KMS-11 (cell line): Measurements from ENCODE around the gene ME1.

ENCODE experiments used
- H2AFZ ChIP-seq: fragments of 200-600 bp; sonication (generic); 2 replicates; pipeline ENCODE4 v1.6.1; 2016; ENCODE audit warnings: antibody characterized with exemption, mixed run types, low read depth
- H3K27ac ChIP-seq: fragments of 200-600 bp; sonication (generic); 2 replicates; pipeline ENCODE4 v1.6.1; 2016; ENCODE audit warnings: mild to moderate bottlenecking, mixed run types
- H3K27me3 ChIP-seq: fragments of 200-600 bp; sonication (generic); 2 replicates; pipeline ENCODE4 v1.6.1; 2017; ENCODE audit warnings: mild to moderate bottlenecking, low read depth, mixed run types, moderate library complexity; ENCODE audit not compliant: insufficient read depth
- H3K36me3 ChIP-seq: fragments of 200-600 bp; sonication (generic); 2 replicates; pipeline ENCODE4 v1.6.1; 2017; ENCODE audit warnings: mild to moderate bottlenecking, mixed run types; ENCODE audit not compliant: insufficient read depth
- H3K4me1 ChIP-seq: fragments of 200-600 bp; sonication (generic); 2 replicates; pipeline ENCODE4 v1.6.1; 2016; ENCODE audit warnings: mild to moderate bottlenecking, low read depth, mixed run types; ENCODE audit not compliant: poor library complexity, severe bottlenecking
- H3K4me2 ChIP-seq: fragments of 200-600 bp; sonication (generic); 2 replicates; pipeline ENCODE4 v1.7.0; 2016; ENCODE audit warnings: mild to moderate bottlenecking, mixed run types
- H3K4me3 ChIP-seq: fragments of 200-600 bp; sonication (generic); IDR thresholded peaks from 2 replicates; pipeline ENCODE4 v1.6.1; 2017; ENCODE audit warnings: low read depth, low read length, mixed read lengths; ENCODE audit not compliant: insufficient read depth
- H3K79me2 ChIP-seq: fragments of 200-600 bp; sonication (generic); 2 replicates; pipeline ENCODE4 v1.6.1; 2016; ENCODE audit warnings: low read depth, mixed run types; ENCODE audit not compliant: insufficient read depth
- H3K9ac ChIP-seq: fragments of 200-600 bp; sonication (generic); 2 replicates; pipeline ENCODE4 v1.6.1; 2016; ENCODE audit warnings: mild to moderate bottlenecking, mixed run types
- H4K20me1 ChIP-seq: fragments of 200-600 bp; sonication (generic); 2 replicates; pipeline ENCODE4 v1.6.1; 2016; ENCODE audit warnings: mild to moderate bottlenecking, mixed run types; ENCODE audit not compliant: insufficient read depth
- TF ChIP-seq, protein P1 (sequence below): fragments of 200-600 bp; sonication (generic); conservative IDR thresholded peaks from 2 replicates; pipeline ENCODE4 v1.6.1; 2017; ENCODE audit warnings: low read depth, mild to moderate bottlenecking, antibody characterized with exemption, low read length, moderate library complexity, mixed read lengths

ME1 gene

DNA sequence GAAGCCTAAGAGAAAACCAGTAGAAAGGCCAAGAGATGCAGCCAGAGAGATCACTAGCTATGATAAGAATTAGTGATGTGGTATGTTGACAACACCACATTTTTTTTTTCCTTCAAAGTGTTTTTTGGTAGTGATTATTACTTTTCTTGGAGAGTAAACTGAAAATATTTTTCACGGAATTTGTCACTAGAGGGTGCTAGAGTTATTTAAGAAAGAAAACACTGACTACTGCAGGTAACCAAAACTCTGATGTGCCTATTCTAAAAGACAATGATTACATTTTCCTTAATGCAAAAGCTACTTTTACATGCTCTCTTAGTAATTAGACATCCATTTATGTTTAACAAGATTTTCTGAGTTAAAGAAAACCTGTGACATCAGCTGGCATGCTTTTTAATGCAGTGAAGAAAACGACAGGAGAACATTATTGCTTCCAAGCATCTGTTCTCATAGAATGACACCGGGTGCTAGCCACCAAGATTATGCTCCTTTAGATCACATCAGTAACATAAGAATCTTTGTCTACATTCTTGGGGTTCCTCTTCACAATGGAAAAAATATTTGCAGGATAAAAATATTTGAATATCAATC lies 208.9 kb downstream of the ME1 start:
- Histone ChIP-seq H2AFZ (no peak overlapping the region), H3K4me2 (no peak overlapping the region), H3K4me1 (no peaks in the 10 kb centered on the region), H3K4me3 (no peak overlapping the region), H4K20me1 (no peaks in the 10 kb centered on the region), H3K79me2 (no peaks in the 10 kb centered on the region), H3K27me3 (no peaks in the 10 kb centered on the region), H3K9ac (no peak overlapping the region), H3K36me3 (no peaks in the 10 kb centered on the region), H3K27ac (no peak overlapping the region)
- TF ChIP-seq, protein P1, sequence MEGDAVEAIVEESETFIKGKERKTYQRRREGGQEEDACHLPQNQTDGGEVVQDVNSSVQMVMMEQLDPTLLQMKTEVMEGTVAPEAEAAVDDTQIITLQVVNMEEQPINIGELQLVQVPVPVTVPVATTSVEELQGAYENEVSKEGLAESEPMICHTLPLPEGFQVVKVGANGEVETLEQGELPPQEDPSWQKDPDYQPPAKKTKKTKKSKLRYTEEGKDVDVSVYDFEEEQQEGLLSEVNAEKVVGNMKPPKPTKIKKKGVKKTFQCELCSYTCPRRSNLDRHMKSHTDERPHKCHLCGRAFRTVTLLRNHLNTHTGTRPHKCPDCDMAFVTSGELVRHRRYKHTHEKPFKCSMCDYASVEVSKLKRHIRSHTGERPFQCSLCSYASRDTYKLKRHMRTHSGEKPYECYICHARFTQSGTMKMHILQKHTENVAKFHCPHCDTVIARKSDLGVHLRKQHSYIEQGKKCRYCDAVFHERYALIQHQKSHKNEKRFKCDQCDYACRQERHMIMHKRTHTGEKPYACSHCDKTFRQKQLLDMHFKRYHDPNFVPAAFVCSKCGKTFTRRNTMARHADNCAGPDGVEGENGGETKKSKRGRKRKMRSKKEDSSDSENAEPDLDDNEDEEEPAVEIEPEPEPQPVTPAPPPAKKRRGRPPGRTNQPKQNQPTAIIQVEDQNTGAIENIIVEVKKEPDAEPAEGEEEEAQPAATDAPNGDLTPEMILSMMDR = peak; percentile 54

DNA sequence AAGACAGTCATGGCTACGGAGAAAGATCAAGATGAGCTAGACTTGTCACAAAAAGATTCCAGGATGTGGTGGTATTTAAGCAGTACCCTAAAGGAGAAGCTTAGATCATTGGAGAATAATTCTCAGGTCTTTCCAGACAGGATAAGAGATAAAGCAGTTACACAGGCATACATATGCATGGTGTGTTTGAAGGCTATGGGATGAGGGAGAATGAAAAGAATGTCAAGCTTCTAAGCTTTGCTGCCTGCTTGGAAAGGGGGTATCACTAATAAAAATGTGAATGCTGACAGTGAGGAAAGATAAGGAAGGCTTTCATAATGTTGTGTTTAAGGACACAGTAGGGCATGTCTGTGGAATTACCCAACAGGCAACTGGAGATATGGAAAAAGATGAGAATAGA lies 209.6 kb downstream of the ME1 start:
- no peaks in the 10 kb centered on the region for H3K36me3 ChIP-seq
- H3K9ac ChIP-seq = no peak overlapping the region
- H3K27ac ChIP-seq = no peak overlapping the region
- TF ChIP-seq, protein P1 = no peak
- no peak overlapping the region for H3K4me3 ChIP-seq
- no peaks in the 10 kb centered on the region for H3K27me3 ChIP-seq
- no peak overlapping the region for H2AFZ ChIP-seq
- H3K4me2 ChIP-seq = no peak overlapping the region
- H4K20me1 ChIP-seq = no peaks in the 10 kb centered on the region
- no peaks in the 10 kb centered on the region for H3K4me1 ChIP-seq
- no peaks in the 10 kb centered on the region for H3K79me2 ChIP-seq

DNA sequence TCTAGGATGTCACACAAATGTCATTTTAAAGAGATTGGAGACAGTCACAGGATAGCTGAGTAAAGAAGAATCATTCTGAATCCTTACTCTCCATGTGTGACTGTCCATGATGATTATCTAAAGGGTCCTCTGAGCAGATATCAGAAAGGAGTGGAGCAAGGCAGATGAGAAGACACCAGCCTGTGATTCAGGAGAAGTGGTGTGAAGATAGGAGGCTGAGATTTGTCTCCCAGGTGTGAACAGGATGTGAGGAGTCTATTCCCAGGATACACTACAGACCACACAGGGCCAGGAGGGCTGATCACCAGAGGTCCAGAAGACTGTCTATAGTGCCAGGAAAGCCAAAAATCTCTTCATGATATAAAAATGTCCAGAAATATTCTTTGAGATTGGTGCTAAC lies 210.7 kb downstream of the ME1 start:
- no peak overlapping the region for H3K27ac ChIP-seq
- H3K9ac ChIP-seq = no peak overlapping the region
- H3K36me3 ChIP-seq = no peaks in the 10 kb centered on the region
- H2AFZ ChIP-seq = no peak overlapping the region
- H3K27me3 ChIP-seq = no peaks in the 10 kb centered on the region
- no peaks in the 10 kb centered on the region for H3K79me2 ChIP-seq
- no peak overlapping the region for H3K4me3 ChIP-seq
- H3K4me2 ChIP-seq = no peak overlapping the region
- H4K20me1 ChIP-seq = no peaks in the 10 kb centered on the region
- no peaks in the 10 kb centered on the region for H3K4me1 ChIP-seq
- TF ChIP-seq, protein P1 = no peak

DNA sequence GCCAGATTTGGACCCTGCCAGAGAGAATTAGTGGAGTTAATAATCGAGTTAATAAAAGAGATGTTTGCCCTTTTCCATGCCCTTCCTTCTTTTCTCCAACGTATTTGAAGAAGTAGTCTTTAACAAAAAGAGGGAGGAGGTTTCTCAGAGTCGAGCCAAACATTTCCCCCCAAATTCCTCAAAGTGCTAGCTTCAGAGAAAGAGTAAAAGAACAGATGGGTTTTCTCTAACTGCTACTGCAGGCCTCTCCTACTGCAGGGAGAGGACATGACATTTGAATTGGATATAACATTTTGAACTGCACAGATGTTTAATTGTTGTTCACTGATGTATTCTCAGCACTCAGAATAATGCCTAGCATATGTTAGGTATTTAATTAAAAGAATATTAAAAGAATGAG lies 212.2 kb downstream of the ME1 start:
- no peak overlapping the region for H2AFZ ChIP-seq
- no peaks in the 10 kb centered on the region for H3K27me3 ChIP-seq
- TF ChIP-seq, protein P1 = no peak
- no peak overlapping the region for H3K4me2 ChIP-seq
- H3K27ac ChIP-seq = no peak overlapping the region
- H3K79me2 ChIP-seq = no peaks in the 10 kb centered on the region
- H3K9ac ChIP-seq = no peak overlapping the region
- no peaks in the 10 kb centered on the region for H3K4me1 ChIP-seq
- no peak overlapping the region for H3K4me3 ChIP-seq
- H3K36me3 ChIP-seq = no peaks in the 10 kb centered on the region
- H4K20me1 ChIP-seq = no peaks in the 10 kb centered on the region

DNA sequence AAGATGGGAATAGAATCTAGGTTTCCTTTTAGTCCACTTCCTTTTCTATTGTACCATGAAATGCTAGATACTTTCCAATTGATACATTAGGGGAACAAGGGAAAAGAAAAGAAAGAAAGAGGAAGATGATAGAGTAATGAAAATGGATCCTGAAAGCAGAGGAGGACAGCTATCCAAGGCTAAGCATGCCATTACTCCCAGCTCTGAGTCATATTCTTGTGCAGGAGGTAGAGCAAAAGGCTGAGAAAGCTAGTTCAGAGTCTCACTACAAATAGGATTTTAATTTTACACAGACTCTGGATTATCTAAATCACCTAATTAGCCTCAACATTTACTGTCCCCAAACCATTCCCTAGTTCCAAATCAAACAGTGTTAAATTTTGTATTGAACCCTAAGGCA lies 214.0 kb downstream of the ME1 start:
- Histone ChIP-seq H3K27me3 (no peaks in the 10 kb centered on the region), H3K79me2 (no peaks in the 10 kb centered on the region), H2AFZ (no peak overlapping the region), H3K27ac (no peak overlapping the region), H3K9ac (no peak overlapping the region), H4K20me1 (no peaks in the 10 kb centered on the region), H3K4me2 (no peak overlapping the region), H3K4me1 (no peaks in the 10 kb centered on the region), H3K4me3 (no peak overlapping the region), H3K36me3 (no peaks in the 10 kb centered on the region)
- TF ChIP-seq, protein P1 = no peak
